Progenitor cell of endocrine pancreas (in vitro differentiated cells): ENCODE results near the gene CCDC51. TPM values are rescaled to one million over a fixed set of nuclear protein-coding genes. Genes with fewer than 3 reads are reported as not detected.

Experiments used
- DNase-seq: peaks from one replicate; pipeline ENCODE4 v3.0.0; 2021; ENCODE audit warnings: low spot score; ENCODE audit not compliant: unreplicated experiment
- H3K27ac Mint-ChIP-seq: 2 replicates; pipeline ENCODE4 v1.8.0; 2021; ENCODE audit warnings: mild to moderate bottlenecking, moderate library complexity, mixed read lengths
- H3K27me3 Mint-ChIP-seq: 2 replicates; pipeline ENCODE4 v1.8.0; 2021; ENCODE audit warnings: mixed read lengths
- H3K36me3 Mint-ChIP-seq: 2 replicates; pipeline ENCODE4 v1.8.0; 2022; ENCODE audit warnings: mixed read lengths; ENCODE audit not compliant: insufficient read depth
- H3K4me1 Mint-ChIP-seq: 2 replicates; pipeline ENCODE4 v1.8.0; 2021; ENCODE audit warnings: low read depth, mixed read lengths
- H3K4me3 Mint-ChIP-seq: 2 replicates; pipeline ENCODE4 v1.8.0; 2021; ENCODE audit warnings: low read depth, mild to moderate bottlenecking, moderate library complexity, mixed read lengths
- H3K9me3 Mint-ChIP-seq: 2 replicates; pipeline ENCODE4 v1.8.0; 2021; ENCODE audit warnings: low read depth, mixed read lengths
- total RNA-seq: library from RNA; stranded (reverse); gene quantifications from 2 replicates; pipeline ENCODE4 v1.2.1, GENCODE V29; 2021
- TF ChIP-seq, protein P1 (sequence below): fragments of 200-600 bp; sonication (generic); IDR thresholded peaks from one replicate; pipeline ENCODE4 v1.5.0; 2021; ENCODE audit warnings: antibody characterized with exemption, mild to moderate bottlenecking; ENCODE audit not compliant: unreplicated experiment

Gene CCDC51
- total RNA-seq, 1 donor from 2014 or later, result 13.2 TPM

DNA sequence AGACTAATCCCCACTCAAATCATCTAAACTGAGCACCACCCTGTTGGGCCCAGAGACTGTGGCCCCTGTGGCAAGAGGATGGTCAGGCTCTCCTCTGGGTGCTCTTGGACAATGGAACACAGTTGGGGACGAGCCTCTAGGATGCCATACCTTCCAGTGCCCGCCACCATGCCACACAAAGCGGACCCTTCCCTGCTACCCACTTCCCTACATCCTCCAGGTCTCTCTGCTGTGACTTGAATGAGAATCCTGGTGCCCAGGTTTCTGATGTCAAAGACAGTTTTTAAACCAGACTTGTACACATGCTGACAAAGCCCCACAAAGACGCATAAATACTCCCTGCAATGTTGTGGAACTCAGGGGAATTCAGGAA lies 4.7 kb downstream of the CCDC51 start:
- no peak overlapping the region for H3K27ac Mint-ChIP-seq
- DNase-seq, result no peak
- no peaks in the 10 kb centered on the region for H3K9me3 Mint-ChIP-seq
- TF ChIP-seq, protein P1, sequence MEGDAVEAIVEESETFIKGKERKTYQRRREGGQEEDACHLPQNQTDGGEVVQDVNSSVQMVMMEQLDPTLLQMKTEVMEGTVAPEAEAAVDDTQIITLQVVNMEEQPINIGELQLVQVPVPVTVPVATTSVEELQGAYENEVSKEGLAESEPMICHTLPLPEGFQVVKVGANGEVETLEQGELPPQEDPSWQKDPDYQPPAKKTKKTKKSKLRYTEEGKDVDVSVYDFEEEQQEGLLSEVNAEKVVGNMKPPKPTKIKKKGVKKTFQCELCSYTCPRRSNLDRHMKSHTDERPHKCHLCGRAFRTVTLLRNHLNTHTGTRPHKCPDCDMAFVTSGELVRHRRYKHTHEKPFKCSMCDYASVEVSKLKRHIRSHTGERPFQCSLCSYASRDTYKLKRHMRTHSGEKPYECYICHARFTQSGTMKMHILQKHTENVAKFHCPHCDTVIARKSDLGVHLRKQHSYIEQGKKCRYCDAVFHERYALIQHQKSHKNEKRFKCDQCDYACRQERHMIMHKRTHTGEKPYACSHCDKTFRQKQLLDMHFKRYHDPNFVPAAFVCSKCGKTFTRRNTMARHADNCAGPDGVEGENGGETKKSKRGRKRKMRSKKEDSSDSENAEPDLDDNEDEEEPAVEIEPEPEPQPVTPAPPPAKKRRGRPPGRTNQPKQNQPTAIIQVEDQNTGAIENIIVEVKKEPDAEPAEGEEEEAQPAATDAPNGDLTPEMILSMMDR, result no peak
- no peaks in the 10 kb centered on the region for H3K27me3 Mint-ChIP-seq
- H3K4me1 Mint-ChIP-seq, result peaks cover 30% of the 10 kb centered on the region
- no peak overlapping the region for H3K4me3 Mint-ChIP-seq
- peaks cover 3% of the 10 kb centered on the region for H3K36me3 Mint-ChIP-seq

DNA sequence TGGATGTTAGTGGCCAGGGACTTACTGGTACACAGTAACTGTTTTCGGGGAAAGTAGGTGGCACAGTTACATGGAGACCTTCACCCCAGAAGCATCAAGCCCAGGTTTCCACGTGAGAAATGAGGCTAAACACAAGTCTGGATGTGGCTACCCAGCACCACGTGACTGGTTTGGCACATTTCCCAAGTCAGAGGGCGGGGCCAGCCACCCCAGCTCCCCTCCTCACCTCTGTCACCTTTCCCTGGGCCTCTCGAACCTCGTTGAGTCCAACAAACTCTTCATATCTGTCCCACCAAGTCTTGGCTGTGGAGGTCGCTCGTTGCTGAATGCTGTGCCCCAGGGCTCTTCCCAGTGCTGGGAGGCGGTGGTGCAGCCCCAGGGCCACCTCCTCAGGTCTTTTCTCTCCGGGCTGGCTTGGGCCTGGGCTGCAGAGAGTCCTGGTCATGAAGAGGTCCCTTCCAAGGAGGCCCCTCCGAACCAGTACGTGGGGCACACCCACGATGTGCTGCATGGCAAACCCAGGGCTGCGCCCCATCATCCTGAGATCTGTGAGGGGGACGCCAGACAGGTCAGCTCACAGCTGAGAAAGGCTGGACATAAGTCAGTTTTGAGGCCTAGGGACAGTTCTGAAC lies 5.2 kb downstream of the CCDC51 start:
- no peaks in the 10 kb centered on the region for H3K27me3 Mint-ChIP-seq
- H3K4me3 Mint-ChIP-seq, result no peak overlapping the region
- H3K36me3 Mint-ChIP-seq, result peaks cover 3% of the 10 kb centered on the region
- H3K9me3 Mint-ChIP-seq, result no peaks in the 10 kb centered on the region
- H3K27ac Mint-ChIP-seq, result peak overlapping the region; percentile 33
- TF ChIP-seq, protein P1, result no peak
- peaks cover 26% of the 10 kb centered on the region for H3K4me1 Mint-ChIP-seq
- no peak for DNase-seq

- peak overlapping the region; percentile 19 for H3K27ac Mint-ChIP-seq
- H3K27me3 Mint-ChIP-seq, result no peaks in the 10 kb centered on the region
- DNase-seq, result no peak
- no peak overlapping the region for H3K4me3 Mint-ChIP-seq
- no peaks in the 10 kb centered on the region for H3K9me3 Mint-ChIP-seq
- TF ChIP-seq, protein P1, result no peak
- H3K36me3 Mint-ChIP-seq, result peaks cover 3% of the 10 kb centered on the region
- peaks cover 22% of the 10 kb centered on the region for H3K4me1 Mint-ChIP-seq
Observed at GRCh38 chr3:48433472-48434118, 6.3 kb downstream of the CCDC51 start.

DNA sequence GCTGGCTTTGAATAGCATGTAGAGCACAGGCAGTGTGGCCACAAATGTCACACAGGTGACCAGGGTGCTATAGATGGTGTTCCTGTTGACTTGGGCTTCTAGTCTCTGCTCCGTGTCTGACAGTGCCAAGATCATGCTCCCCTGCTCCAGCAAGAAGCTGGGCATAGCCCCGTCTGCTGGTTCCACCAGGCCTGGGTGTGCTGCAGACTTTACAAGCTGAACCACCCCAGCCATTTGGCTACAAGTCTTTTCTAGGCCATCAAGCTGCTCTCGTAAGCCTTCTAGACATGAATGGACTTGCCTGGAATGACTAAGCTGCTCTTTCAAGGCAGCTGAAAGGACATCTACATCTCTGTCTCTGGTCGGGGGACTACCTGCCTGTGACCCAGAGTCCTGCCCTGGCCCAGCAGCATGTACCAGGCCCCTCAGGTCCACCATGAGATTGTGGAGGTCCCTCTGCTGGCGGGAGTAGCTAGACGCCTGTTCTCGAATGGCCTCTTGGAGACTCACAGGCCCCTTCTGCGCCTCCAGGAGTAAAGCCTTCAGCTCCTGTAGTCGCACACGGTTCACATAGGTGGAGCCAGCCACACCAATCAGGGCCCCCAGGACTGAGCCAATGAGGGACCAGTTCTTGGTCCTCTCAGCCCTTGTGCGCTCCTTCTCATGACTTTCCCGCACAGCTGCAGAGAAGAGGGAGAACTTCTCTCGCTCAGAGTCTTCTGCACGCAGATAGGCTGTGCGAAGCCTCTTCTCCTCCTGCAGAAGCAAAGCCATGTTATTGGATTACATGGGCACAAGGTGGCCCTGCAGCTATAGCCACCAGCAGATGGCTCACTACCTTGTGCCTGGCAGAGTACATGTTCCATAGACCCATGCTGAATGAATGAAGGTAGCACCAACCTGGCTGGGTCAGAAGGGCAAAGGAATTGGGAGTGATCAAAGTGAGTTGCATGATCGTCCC lies 7.2 kb downstream of the CCDC51 start:
- Mint-ChIP-seq H3K27ac (peak overlapping the region; percentile 51), H3K27me3 (no peaks in the 10 kb centered on the region), H3K4me3 (no peak overlapping the region), H3K4me1 (peaks cover 30% of the 10 kb centered on the region), H3K36me3 (peaks cover 3% of the 10 kb centered on the region), H3K9me3 (no peaks in the 10 kb centered on the region)
- TF ChIP-seq, protein P1, result peak; percentile 26
- no peak for DNase-seq

DNA sequence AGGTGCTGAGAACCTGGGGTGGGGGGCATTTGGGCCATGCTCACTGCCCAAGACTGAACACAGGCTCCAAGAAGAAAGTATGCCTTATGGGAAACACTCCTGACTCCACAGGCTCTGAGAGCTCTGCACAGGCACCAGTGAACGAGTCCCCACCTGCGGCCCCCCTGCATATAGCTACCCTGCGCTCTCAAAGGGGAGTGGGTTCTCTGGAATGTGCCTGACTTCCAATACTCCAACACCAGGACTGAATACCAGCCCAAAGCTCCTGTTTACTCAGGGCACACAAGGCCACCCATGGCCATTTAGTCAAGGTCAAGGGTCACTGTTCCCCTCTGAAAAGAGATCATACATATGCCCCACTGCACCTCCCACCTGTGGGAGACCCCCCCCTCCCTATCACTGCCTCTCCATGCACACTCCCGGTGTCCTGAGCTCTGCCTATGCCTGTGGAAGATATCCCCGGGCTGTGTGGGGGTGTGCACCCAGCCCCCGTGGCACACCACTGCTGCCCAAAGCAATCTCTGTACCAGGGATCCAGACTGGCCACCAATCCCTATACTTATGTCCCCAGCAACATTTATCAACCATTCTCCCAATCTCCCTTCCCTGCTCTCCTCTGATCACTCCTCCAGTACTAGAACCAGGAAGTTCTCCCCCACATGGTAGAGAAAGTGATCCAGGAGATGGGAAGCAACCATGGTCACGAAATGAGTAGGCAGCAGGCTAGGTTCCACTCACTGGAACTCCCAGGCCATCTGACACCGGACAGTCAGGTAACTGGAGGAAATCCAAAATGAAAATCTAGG lies 8.5 kb downstream of the CCDC51 start:
- Mint-ChIP-seq H3K9me3 (no peaks in the 10 kb centered on the region), H3K36me3 (peaks cover 5% of the 10 kb centered on the region), H3K4me3 (peak overlapping the region; percentile 90), H3K27me3 (no peaks in the 10 kb centered on the region), H3K4me1 (peaks cover 40% of the 10 kb centered on the region), H3K27ac (peak overlapping the region; percentile 98)
- no peak for DNase-seq
- TF ChIP-seq, protein P1, result no peak
